Activated naive CD8-positive, alpha-beta T cell treated with anti-CD3 and anti-CD28 coated beads, Interleukin-2, amount 50 U/mL, for 16 hours (primary cell): Measurements from ENCODE around the gene DCP1B.

Experiments
- DNase-seq: peaks from one replicate; pipeline ENCODE4 v3.0.0-alpha.2; 2020; ENCODE audit warnings: low read depth, low spot score

Gene DCP1B

GRCh38 chr12:1935242-1935641 is 69.0 kb downstream of the DCP1B start:
- DNase-seq, result no peak

- DNase-seq, result no peak
These were observed 69.4 kb downstream of the DCP1B start for GRCh38 chr12:1934831-1935230.

GRCh38 chr12:1934068-1934467 is 70.2 kb downstream of the DCP1B start:
- DNase-seq, result no peak

- no peak for DNase-seq
These were observed 70.8 kb downstream of the DCP1B start for GRCh38 chr12:1933342-1934051.

- DNase-seq, result no peak
These were observed 71.9 kb downstream of the DCP1B start for GRCh38 chr12:1932264-1932777.

GRCh38 chr12:1931642-1932041 is 72.6 kb downstream of the DCP1B start:
- DNase-seq, result no peak

GRCh38 chr12:1930803-1931597 is 73.3 kb downstream of the DCP1B start:
- DNase-seq, result no peak

- DNase-seq, result no peak
These were observed 74.1 kb downstream of the DCP1B start for GRCh38 chr12:1929985-1930802.

- DNase-seq, result no peak
These were observed 74.8 kb downstream of the DCP1B start for GRCh38 chr12:1929241-1929984.

GRCh38 chr12:1928439-1929121 is 75.7 kb downstream of the DCP1B start:
- no peak for DNase-seq

- DNase-seq, result no peak
These were observed 76.4 kb downstream of the DCP1B start for GRCh38 chr12:1927751-1928351.

GRCh38 chr12:1927051-1927680 is 77.1 kb downstream of the DCP1B start:
- DNase-seq, result no peak

- no peak for DNase-seq
These were observed 78.0 kb downstream of the DCP1B start for GRCh38 chr12:1926251-1926657.

- no peak for DNase-seq
These were observed 78.6 kb downstream of the DCP1B start for GRCh38 chr12:1925684-1926006.

GRCh38 chr12:1924996-1925683 is 79.1 kb downstream of the DCP1B start:
- no peak for DNase-seq

- DNase-seq, result no peak
These were observed 81.3 kb downstream of the DCP1B start for GRCh38 chr12:1922985-1923384.

- DNase-seq, result no peak
These were observed 82.1 kb downstream of the DCP1B start for GRCh38 chr12:1922075-1922709.

GRCh38 chr12:1920971-1921370 is 83.3 kb downstream of the DCP1B start:
- DNase-seq, result no peak

GRCh38 chr12:1920436-1920835 is 83.8 kb downstream of the DCP1B start:
- DNase-seq, result no peak
